Endothelial cell of umbilical vein (primary cell): ENCODE results near the gene TNS4. TPM values are rescaled to one million over a fixed set of nuclear protein-coding genes. Genes with fewer than 3 reads are reported as not detected.
A peak's percentile ranks its signal among the peaks of the same experiment; 100 is the strongest.

Experiments used
- BruUV-seq: library from RNA; stranded (reverse); fragments of 400-500 nt; replicated peaks from 2 replicates; lab custom pipeline; 2021; lab: Mats Ljungman, UMichigan
- CTCF ChIA-PET: fragments of 300-600, 350-600 bp; sonication (Branson Sonifier 250); formaldehyde crosslinking; loops from one replicate; lab custom pipeline; 2021; ENCODE audit warnings: antibody characterized with exemption, inconsistent platforms; lab: Charles Lee
- POLR2A ChIA-PET: fragments of 300-600, 350-600 bp; sonication (Branson Sonifier 250); formaldehyde crosslinking; loops from one replicate; lab custom pipeline; 2021; ENCODE audit warnings: antibody characterized with exemption, inconsistent platforms; lab: Charles Lee
- DNase-seq: peaks from one replicate; pipeline ENCODE4 v3.0.0-alpha.2; 2011; ENCODE audit warnings: low read depth, low spot score
- FAIRE-seq: peaks from 2 replicates; lab custom pipeline; 2011; peaks lifted over from hg19 to GRCh38; lab: Jason Lieb, UNC
- H2AFZ ChIP-seq: 2 replicates; pipeline ENCODE4 v1.6.0; 2012; ENCODE audit warnings: low read depth, low read length, control low read depth, inconsistent platforms
- H3K27ac ChIP-seq: 2 replicates; pipeline ENCODE4 v1.5.1; 2011; ENCODE audit warnings: low read depth, mild to moderate bottlenecking, control low read depth, low read length, moderate library complexity; ENCODE audit not compliant: insufficient read depth
- H3K27me3 ChIP-seq, 2 experiments: 2 replicates each; pipeline versions ENCODE4 v1.6.0 to v1.6.1; 2011; ENCODE audit warnings: low read length in 2 of 2, mixed read lengths in 1 of 2; ENCODE audit not compliant: control insufficient read depth in 2 of 2, insufficient read depth in 2 of 2
- H3K36me3 ChIP-seq, 2 experiments: 2 replicates in 1 of 2; 3 replicates in 1 of 2; pipeline ENCODE4 v1.5.1; 2011; ENCODE audit warnings: low read length in 2 of 2, mild to moderate bottlenecking in 1 of 2, moderate library complexity in 1 of 2; ENCODE audit not compliant: control insufficient read depth in 2 of 2, insufficient read depth in 2 of 2; ENCODE audit errors: extremely low read depth in 1 of 2
- H3K4me1 ChIP-seq: 3 replicates; pipeline ENCODE4 v1.5.1; 2011; ENCODE audit warnings: mild to moderate bottlenecking, low read length; ENCODE audit not compliant: control insufficient read depth, insufficient read depth; ENCODE audit errors: extremely low read depth
- H3K4me2 ChIP-seq: 2 replicates; pipeline ENCODE4 v1.6.1; 2011; ENCODE audit warnings: low read length, control low read depth, mixed read lengths; ENCODE audit not compliant: insufficient read depth
- H3K4me3 ChIP-seq, 3 experiments: fragments of 200-600 bp in 1 of 3; sonication (generic), shearing (Covaris generic) in 1 of 3; replicated peaks in 1 of 3; 2 replicates each; pipeline ENCODE4 v1.5.1; 2011 to 2016; ENCODE audit warnings: control low read depth in 3 of 3, low read length in 3 of 3, mild to moderate bottlenecking in 2 of 3, inconsistent platforms in 1 of 3, low read depth in 1 of 3, moderate library complexity in 1 of 3; ENCODE audit not compliant: insufficient read depth in 1 of 3
- H3K79me2 ChIP-seq: 2 replicates; pipeline ENCODE4 v1.6.0; 2012; ENCODE audit warnings: low read length, inconsistent platforms; ENCODE audit not compliant: control insufficient read depth, insufficient read depth
- H3K9ac ChIP-seq: replicated peaks from 2 replicates; pipeline ENCODE3; 2011; ENCODE audit warnings: low read length, control low read depth; ENCODE audit not compliant: insufficient read depth; ENCODE audit errors: extremely low read depth
- H3K9me1 ChIP-seq: replicated peaks from 3 replicates; pipeline ENCODE4 v1.6.0; 2011; ENCODE audit warnings: mild to moderate bottlenecking, low read length; ENCODE audit not compliant: control insufficient read depth, insufficient read depth; ENCODE audit errors: extremely low read depth
- H3K9me3 ChIP-seq: replicated peaks from 2 replicates; pipeline ENCODE4 v1.5.1; 2012; ENCODE audit warnings: low read length, inconsistent platforms; ENCODE audit not compliant: control insufficient read depth, insufficient read depth
- H4K20me1 ChIP-seq: replicated peaks from 2 replicates; pipeline ENCODE3; 2011; ENCODE audit warnings: mild to moderate bottlenecking, low read length; ENCODE audit not compliant: control insufficient read depth, insufficient read depth; ENCODE audit errors: extremely low read depth
- EZH2 ChIP-seq: IDR thresholded peaks from 2 replicates; pipeline ENCODE4 v1.6.1; 2012; ENCODE audit warnings: borderline replicate concordance, low read depth, mild to moderate bottlenecking, moderate library complexity, low read length, inconsistent platforms; ENCODE audit not compliant: severe bottlenecking
- FOS ChIP-seq: IDR thresholded peaks from 2 replicates; pipeline ENCODE4 v1.6.1; 2011; ENCODE audit warnings: mild to moderate bottlenecking, low read length, moderate library complexity, borderline replicate concordance; ENCODE audit not compliant: insufficient read depth
- GATA2 ChIP-seq: IDR thresholded peaks from 2 replicates; pipeline ENCODE4 v1.7.0; 2011; ENCODE audit warnings: low read depth, mild to moderate bottlenecking, moderate library complexity, mixed read lengths, low read length; ENCODE audit not compliant: insufficient read length, insufficient read depth
- JUN ChIP-seq: IDR thresholded peaks from 2 replicates; pipeline ENCODE4 v1.6.1; 2011; ENCODE audit warnings: borderline replicate concordance, low read depth; ENCODE audit not compliant: insufficient read length, insufficient read depth
- MYC ChIP-seq: IDR thresholded peaks from one replicate; pipeline ENCODE4 v1.6.1; 2011; ENCODE audit warnings: mild to moderate bottlenecking, low read depth, low read length
- POLR2A ChIP-seq: IDR thresholded peaks from 2 replicates; pipeline ENCODE4 v1.6.1; 2012; ENCODE audit warnings: low read depth, mild to moderate bottlenecking, control low read depth, low read length
- POLR2AphosphoS5 ChIP-seq: IDR thresholded peaks from 2 replicates; pipeline ENCODE4 v1.6.1; 2012; ENCODE audit warnings: low read depth, mild to moderate bottlenecking, control low read depth, low read length, moderate library complexity; ENCODE audit not compliant: insufficient read depth
- dilution Hi-C: fragments of 300-500 bp; cut with MboI; formaldehyde crosslinking; loops from one replicate; pipeline ENCODE4 v1.15.0; 2019; ENCODE audit warnings: low sequenced_read_pairs; ENCODE audit not compliant: extremely low pct_ligation_motif_present
- intact Hi-C: fragments of 100-400 bp; cut with micrococcal nuclease; formaldehyde crosslinking; loops from one replicate; pipeline ENCODE4 v1.10.0; 2022
- polyA plus RNA-seq, 4 experiments: library from polyadenylated mRNA; depleted of rRNA in 3 of 4; stranded (reverse) in 3 of 4; unstranded in 1 of 4; fragments of >200 nt; gene quantifications; 2 replicates each; pipeline versions ENCODE4 v1.2.1 to v1.2.3, GENCODE V29; 2011 to 2012; ENCODE audit warnings: missing spikeins in 1 of 4
- total RNA-seq: library from RNA; stranded (reverse); gene quantifications from 2 replicates; pipeline ENCODE4 v1.2.3, GENCODE V29; 2021
- TF ChIP-seq, protein P1 (sequence below): IDR thresholded peaks from 2 replicates; pipeline ENCODE4 v1.6.1; 2011; ENCODE audit not compliant: insufficient read depth, insufficient read length
- TF ChIP-seq, protein P2 (sequence below), 2 donors: IDR thresholded peaks; 1 replicate in 1 of 2; 2 replicates in 1 of 2; pipeline ENCODE4 v1.5.1; 2011; ENCODE audit warnings: low read length in 2 of 2, mild to moderate bottlenecking in 2 of 2, moderate library complexity in 2 of 2, control low read depth in 1 of 2, inconsistent platforms in 1 of 2, low read depth in 1 of 2; ENCODE audit not compliant: insufficient read depth in 1 of 2; ENCODE audit errors: extremely low read depth in 1 of 2

Gene TNS4
- total and polyA plus RNA-seq, 2 donors (not counting 3 experiments of a cell fraction or from before 2014, with no cell fraction given), result not detected

DNA sequence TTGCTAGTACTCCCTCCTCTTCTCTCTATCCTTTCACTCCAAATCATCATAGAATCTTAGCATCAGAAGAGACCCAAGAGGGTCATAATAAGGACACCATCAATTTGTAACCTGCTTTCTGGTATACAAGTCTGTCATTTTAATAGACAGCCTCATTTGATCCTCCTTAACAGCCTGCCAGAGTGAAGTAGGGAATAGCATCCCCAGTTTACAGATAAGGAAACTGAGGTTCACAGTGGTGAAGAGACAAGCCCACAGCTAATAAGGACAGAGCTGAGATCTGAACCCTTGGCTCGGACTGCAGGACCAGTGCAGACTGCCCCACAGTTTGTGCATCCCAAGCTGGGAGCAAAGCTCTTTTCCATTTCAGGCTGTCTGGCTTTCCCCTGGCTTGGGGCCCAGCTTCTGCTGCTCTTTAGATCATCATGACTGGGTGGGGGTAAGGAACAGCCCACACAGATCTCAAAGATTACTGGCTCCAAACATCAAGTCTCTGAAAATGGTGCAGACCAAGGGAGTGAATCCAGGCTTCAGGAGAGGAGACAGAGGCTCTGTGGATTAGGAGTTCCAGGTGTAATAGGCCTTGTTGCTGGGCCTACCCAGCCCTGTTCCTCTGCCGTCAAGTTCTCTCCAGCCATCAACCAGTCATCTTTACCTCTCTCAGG lies 68.4 kb downstream of the TNS4 start:
- no peaks in the 10 kb centered on the region for H4K20me1 ChIP-seq
- peak; percentile 37 for FAIRE-seq
- no peak for DNase-seq
- no peaks in the 10 kb centered on the region for H3K4me1 ChIP-seq
- H3K4me2 ChIP-seq, result no peak overlapping the region
- no peak overlapping the region for H3K27ac ChIP-seq
- TF ChIP-seq MYC, result no peak
- no peak for TF ChIP-seq POLR2AphosphoS5
- no peak for TF ChIP-seq POLR2A
- no peak for TF ChIP-seq EZH2
- TF ChIP-seq, protein P1, sequence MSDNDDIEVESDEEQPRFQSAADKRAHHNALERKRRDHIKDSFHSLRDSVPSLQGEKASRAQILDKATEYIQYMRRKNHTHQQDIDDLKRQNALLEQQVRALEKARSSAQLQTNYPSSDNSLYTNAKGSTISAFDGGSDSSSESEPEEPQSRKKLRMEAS, result no peak
- no peak for TF ChIP-seq JUN
- TF ChIP-seq, protein P2, sequence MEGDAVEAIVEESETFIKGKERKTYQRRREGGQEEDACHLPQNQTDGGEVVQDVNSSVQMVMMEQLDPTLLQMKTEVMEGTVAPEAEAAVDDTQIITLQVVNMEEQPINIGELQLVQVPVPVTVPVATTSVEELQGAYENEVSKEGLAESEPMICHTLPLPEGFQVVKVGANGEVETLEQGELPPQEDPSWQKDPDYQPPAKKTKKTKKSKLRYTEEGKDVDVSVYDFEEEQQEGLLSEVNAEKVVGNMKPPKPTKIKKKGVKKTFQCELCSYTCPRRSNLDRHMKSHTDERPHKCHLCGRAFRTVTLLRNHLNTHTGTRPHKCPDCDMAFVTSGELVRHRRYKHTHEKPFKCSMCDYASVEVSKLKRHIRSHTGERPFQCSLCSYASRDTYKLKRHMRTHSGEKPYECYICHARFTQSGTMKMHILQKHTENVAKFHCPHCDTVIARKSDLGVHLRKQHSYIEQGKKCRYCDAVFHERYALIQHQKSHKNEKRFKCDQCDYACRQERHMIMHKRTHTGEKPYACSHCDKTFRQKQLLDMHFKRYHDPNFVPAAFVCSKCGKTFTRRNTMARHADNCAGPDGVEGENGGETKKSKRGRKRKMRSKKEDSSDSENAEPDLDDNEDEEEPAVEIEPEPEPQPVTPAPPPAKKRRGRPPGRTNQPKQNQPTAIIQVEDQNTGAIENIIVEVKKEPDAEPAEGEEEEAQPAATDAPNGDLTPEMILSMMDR (IDR thresholded peaks at IDR 0.05; ENCODE audit: extremely low read depth in 1 of 2, insufficient read depth in 1 of 2, low read depth in 1 of 2, low read length in 2 of 2), result no peak
- TF ChIP-seq GATA2, result no peak
- no peak for TF ChIP-seq FOS
- H3K27me3 ChIP-seq, result peaks cover 0 to 2% of the 10 kb centered on the region in 2 experiments
- H3K9me1 ChIP-seq, result no peaks in the 10 kb centered on the region
- intact Hi-C loops (no loop called here), dilution Hi-C loops (no loop called here)
- H3K9ac ChIP-seq, result no peak overlapping the region
- no peaks in the 10 kb centered on the region for H3K79me2 ChIP-seq
- ChIA-PET CTCF (interaction anchor here (0.6 to 3.1 kb wide), 4 partner anchors 11 to 127 kb away, joined by 3 to 13 read pairs (median 6); partner anchors contain the start of gene TOP2A), POLR2A (no interaction called here)
- H3K9me3 ChIP-seq, result no peaks in the 10 kb centered on the region
- no peak overlapping the region for H2AFZ ChIP-seq
- no TSS peak for BruUV-seq
- no peaks in the 10 kb centered on the region for H3K36me3 ChIP-seq
- H3K4me3 ChIP-seq, result no peak overlapping the region
